Osteocyte (in vitro differentiated cells): ENCODE results near the gene NT5C2. TPM values are rescaled to one million over a fixed set of nuclear protein-coding genes. Genes with fewer than 3 reads are reported as not detected.

Experiments
- DNase-seq: peaks from one replicate; pipeline ENCODE4 v3.0.0; 2021; ENCODE audit warnings: mixed read lengths; ENCODE audit not compliant: unreplicated experiment; ENCODE audit errors: extremely low spot score
- H3K27ac Mint-ChIP-seq: one replicate; pipeline ENCODE4 v1.8.0; 2021; ENCODE audit warnings: mild to moderate bottlenecking, mixed read lengths; ENCODE audit not compliant: unreplicated experiment
- H3K27me3 Mint-ChIP-seq: one replicate; pipeline ENCODE4 v1.8.0; 2021; ENCODE audit warnings: mixed read lengths; ENCODE audit not compliant: unreplicated experiment
- H3K36me3 Mint-ChIP-seq: one replicate; pipeline ENCODE4 v1.8.0; 2021; ENCODE audit warnings: mixed read lengths; ENCODE audit not compliant: unreplicated experiment
- H3K4me1 Mint-ChIP-seq: one replicate; pipeline ENCODE4 v1.8.0; 2021; ENCODE audit warnings: mixed read lengths; ENCODE audit not compliant: unreplicated experiment
- H3K4me3 Mint-ChIP-seq: one replicate; pipeline ENCODE4 v1.8.0; 2021; ENCODE audit warnings: mild to moderate bottlenecking, moderate library complexity, mixed read lengths; ENCODE audit not compliant: unreplicated experiment
- H3K9me3 Mint-ChIP-seq: one replicate; pipeline ENCODE4 v1.8.0; 2021; ENCODE audit warnings: mixed read lengths; ENCODE audit not compliant: unreplicated experiment
- CTCF ChIP-seq: fragments of 200-600 bp; sonication (generic); IDR thresholded peaks from 2 replicates; pipeline ENCODE4 v1.5.0; 2021; ENCODE audit warnings: antibody characterized with exemption, mild to moderate bottlenecking, moderate library complexity
- long read RNA-seq: library from polyadenylated mRNA; unstranded; transcript quantifications from one replicate; pipeline ENCODE4 v2.0.0, GENCODE V29; 2021
- total RNA-seq: library from RNA; stranded (reverse); gene quantifications from 2 replicates; pipeline ENCODE4 v1.2.1, GENCODE V29; 2021

NT5C2 gene
- total RNA-seq, result 64.0 and 68.2 TPM in 2 replicates
- long read RNA-seq, transcript NT5C2-201 (18 exons, 3,435 nt), result major isoform, 28 of 153 reads
- long read RNA-seq, transcript NT5C2-203 (17 exons, 3,365 nt), result minor isoform, 15 of 153 reads
- long read RNA-seq, partial matches to known transcripts, result 28 of 153 reads
- long read RNA-seq, other reads (novel, unspliced or antisense), result 82 of 153 reads

- Mint-ChIP-seq H3K36me3 (no peaks in the 10 kb centered on the region), H3K4me1 (peaks cover 44% of the 10 kb centered on the region), H3K4me3 (peak within 1 kb of the TSS; percentile 99), H3K27ac (peak within 1 kb of the TSS; percentile 99), H3K9me3 (no peaks in the 10 kb centered on the region), H3K27me3 (no peaks in the 10 kb centered on the region)
- TF ChIP-seq CTCF, result no peak
- no peak for DNase-seq
These were observed at the start of gene NT5C2 for GRCh38 chr10:103193107-103193819. Gene NT5C2, minus strand, starts transcription at chr10:103193272. Its CDS starts 18,314 bp downstream, at chr10:103174958.

- H3K9me3 Mint-ChIP-seq, result no peaks in the 10 kb centered on the region
- H3K36me3 Mint-ChIP-seq, result no peaks in the 10 kb centered on the region
- TF ChIP-seq CTCF, result no peak
- H3K27me3 Mint-ChIP-seq, result peaks cover 7% of the 10 kb centered on the region
- no peak overlapping the region for H3K4me3 Mint-ChIP-seq
- peak overlapping the region; percentile 94 for H3K27ac Mint-ChIP-seq
- no peak for DNase-seq
- H3K4me1 Mint-ChIP-seq, result peaks cover 27% of the 10 kb centered on the region
These were observed 48.4 kb upstream of the NT5C2 start for GRCh38 chr10:103241262-103242011.

DNA sequence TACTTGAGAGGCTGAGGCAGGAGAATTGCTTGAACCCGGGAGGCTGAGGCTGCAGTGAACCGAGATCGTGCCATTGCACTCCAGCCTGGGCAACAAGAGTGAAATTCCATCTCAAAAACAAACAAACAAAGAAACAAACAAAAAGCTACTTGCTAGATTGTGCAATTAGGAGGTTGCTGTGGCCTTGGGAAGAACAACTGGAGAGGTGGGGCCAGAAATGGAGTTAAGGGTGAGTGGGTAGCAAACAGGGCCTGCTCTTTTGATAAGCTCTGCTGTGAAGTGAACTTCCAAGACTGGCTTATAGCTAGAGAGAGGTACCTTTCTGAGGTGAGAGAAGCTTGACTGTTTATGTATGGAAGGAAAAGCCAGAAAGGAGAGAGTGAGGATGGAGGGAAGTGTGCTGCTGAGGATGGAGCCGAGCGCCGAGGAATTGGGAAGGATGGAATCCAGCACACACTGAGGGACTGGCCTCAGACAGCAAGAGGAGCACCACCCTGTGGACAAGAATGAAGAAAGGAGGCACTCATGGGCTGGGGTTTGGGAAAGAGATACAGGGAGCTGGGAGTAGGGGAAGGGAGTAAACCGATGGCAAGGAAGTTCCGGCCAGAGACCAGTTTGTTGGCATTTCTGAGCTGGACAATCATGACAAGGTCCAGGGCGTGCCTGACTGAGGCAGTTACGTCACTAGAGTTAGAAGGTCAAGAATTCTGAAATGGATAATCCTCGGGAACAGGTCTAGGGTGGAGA is 45.6 kb upstream of the NT5C2 start:
- Mint-ChIP-seq H3K9me3 (no peaks in the 10 kb centered on the region), H3K27me3 (no peaks in the 10 kb centered on the region), H3K4me3 (no peak overlapping the region), H3K27ac (no peak overlapping the region), H3K4me1 (peaks cover 22% of the 10 kb centered on the region), H3K36me3 (no peaks in the 10 kb centered on the region)
- DNase-seq, result no peak
- TF ChIP-seq CTCF, result peak; percentile 50

DNA sequence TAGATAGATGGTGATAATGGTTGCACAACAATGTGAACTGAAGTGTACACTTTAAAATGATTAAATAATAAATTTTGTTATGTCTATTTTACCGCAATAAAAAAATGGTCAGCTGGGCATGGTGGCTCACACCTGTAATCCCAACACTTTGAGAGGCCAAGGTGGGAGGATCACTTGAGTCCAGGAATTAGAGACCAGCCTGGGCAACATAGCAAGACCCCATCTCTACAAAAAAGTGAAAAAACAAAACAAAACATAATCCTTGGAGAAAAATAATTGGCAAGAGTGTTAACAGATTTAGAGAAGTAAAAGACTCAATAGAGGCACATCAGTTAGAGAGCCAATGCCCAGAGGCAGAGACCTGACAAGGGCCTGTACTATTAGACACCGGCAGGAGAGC is 42.7 kb upstream of the NT5C2 start:
- Mint-ChIP-seq H3K4me3 (no peak overlapping the region), H3K27me3 (no peaks in the 10 kb centered on the region), H3K9me3 (no peaks in the 10 kb centered on the region), H3K27ac (no peak overlapping the region), H3K4me1 (peaks cover 30% of the 10 kb centered on the region), H3K36me3 (no peaks in the 10 kb centered on the region)
- no peak for TF ChIP-seq CTCF
- no peak for DNase-seq
